ENCODE results near the gene BMP2K. TPM values are rescaled to one million over a fixed set of nuclear protein-coding genes. Genes with fewer than 3 reads are reported as not detected.

Gene BMP2K
- polyA plus RNA-seq, 2 of the 4 experiments (the other 2 are of a cell fraction) = 9.9 to 19.7 TPM

DNA sequence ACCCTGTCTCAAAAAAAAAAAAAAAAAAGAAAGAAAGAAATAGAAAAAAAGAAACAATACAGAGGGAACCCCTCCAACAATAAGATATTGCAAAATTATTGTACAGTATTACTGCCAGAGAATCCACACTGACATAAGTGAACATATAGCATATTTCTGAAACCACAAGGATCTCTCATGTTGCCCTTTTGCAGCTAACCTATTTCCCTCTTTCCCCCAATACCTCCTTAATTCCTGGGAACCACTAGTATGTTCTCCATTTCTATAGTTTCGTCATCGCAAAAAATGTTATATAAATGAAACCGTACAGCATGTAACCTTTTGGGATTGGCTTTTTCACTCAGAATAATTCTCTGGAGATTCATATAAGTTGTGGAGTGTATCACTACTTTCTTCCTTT is 20.0 kb upstream of the BMP2K start:
- Histone ChIP-seq H3K4me1 (no peaks in the 10 kb centered on the region), H3K27ac (no peak overlapping the region), H3K4me3 (no peak overlapping the region), H3K9me3 (no peaks in the 10 kb centered on the region), H3K4me2 (no peak overlapping the region)
- no peak for FAIRE-seq
- TF ChIP-seq FOXS1 (CRISPR knock-in tag; IDR thresholded peaks at IDR 0.05) (no peak), PHF8 (IDR thresholded peaks at IDR 0.05; ENCODE audit: borderline replicate concordance, low read depth) (no peak), CHD2 (IDR thresholded peaks at IDR 0.05; ENCODE audit: low read length, partially characterized antibody) (no peak), SMC3 (IDR thresholded peaks at IDR 0.05) (no peak), EHF (CRISPR knock-in tag; IDR thresholded peaks at IDR 0.05) (no peak)
- 90% methylated on average over 3 of the region's 3 CpGs for WGBS (ENCODE audit: missing lambda C conversion rate)
- no peak for ATAC-seq
- CTCF ChIA-PET = no interaction called here
- DNase-seq (ENCODE audit: low read depth in 1 of 2, low spot score in 1 of 2) = no peak
- POLR2A ChIA-PET = no interaction called here

DNA sequence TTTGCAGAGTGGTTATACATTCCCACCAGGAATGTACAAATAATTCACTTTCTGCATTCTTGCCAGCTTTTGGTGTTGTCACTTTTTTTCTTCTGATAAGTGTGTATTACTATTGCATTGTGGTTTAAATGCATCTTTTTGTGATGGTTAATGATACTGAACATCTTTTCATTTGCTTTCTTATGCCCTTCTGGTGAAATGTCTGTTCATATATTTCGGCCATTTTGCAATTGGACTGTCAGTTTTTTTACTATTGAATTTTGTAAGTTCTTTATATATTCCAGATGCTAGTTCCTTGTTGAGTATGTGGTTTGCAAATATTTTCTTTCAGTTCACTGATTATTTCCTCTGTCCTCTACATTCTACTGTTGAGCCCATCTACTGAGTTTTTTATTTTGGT is 19.4 kb upstream of the BMP2K start:
- H3K27ac ChIP-seq = no peak overlapping the region
- no peak for TF ChIP-seq GATA3 (IDR thresholded peaks at IDR 0.05; ENCODE audit: borderline replicate concordance)
- TF ChIP-seq ZC3H11A (IDR thresholded peaks at IDR 0.05) = no peak
- no peak for TF ChIP-seq FOSB (CRISPR knock-in tag; IDR thresholded peaks at IDR 0.05)
- TF ChIP-seq RNF2 (IDR thresholded peaks at IDR 0.05; ENCODE audit: borderline replicate concordance, low read depth) = no peak
- TF ChIP-seq JUNB (IDR thresholded peaks at IDR 0.05) = no peak
- no peak for TF ChIP-seq NR3C1 (IDR thresholded peaks at IDR 0.05)
- TF ChIP-seq SREBF2 (IDR thresholded peaks at IDR 0.05) = no peak
- TF ChIP-seq FOXS1 (CRISPR knock-in tag; IDR thresholded peaks at IDR 0.05) = no peak
- no peak for TF ChIP-seq HOXB13 (CRISPR knock-in tag; IDR thresholded peaks at IDR 0.05; ENCODE audit: low read depth)
- no peak for TF ChIP-seq RCOR1 (IDR thresholded peaks at IDR 0.05; ENCODE audit: low read depth, low read length)
- TF ChIP-seq, protein P1, sequence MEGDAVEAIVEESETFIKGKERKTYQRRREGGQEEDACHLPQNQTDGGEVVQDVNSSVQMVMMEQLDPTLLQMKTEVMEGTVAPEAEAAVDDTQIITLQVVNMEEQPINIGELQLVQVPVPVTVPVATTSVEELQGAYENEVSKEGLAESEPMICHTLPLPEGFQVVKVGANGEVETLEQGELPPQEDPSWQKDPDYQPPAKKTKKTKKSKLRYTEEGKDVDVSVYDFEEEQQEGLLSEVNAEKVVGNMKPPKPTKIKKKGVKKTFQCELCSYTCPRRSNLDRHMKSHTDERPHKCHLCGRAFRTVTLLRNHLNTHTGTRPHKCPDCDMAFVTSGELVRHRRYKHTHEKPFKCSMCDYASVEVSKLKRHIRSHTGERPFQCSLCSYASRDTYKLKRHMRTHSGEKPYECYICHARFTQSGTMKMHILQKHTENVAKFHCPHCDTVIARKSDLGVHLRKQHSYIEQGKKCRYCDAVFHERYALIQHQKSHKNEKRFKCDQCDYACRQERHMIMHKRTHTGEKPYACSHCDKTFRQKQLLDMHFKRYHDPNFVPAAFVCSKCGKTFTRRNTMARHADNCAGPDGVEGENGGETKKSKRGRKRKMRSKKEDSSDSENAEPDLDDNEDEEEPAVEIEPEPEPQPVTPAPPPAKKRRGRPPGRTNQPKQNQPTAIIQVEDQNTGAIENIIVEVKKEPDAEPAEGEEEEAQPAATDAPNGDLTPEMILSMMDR (IDR thresholded peaks at IDR 0.05) = no peak
- TF ChIP-seq CHD2 (IDR thresholded peaks at IDR 0.05; ENCODE audit: low read length, partially characterized antibody) = no peak
- no peak for TF ChIP-seq POLR2AphosphoS2 (conservative IDR thresholded peaks at IDR 0.05; ENCODE audit: low read length)
- TF ChIP-seq SMC3 (IDR thresholded peaks at IDR 0.05) = no peak
- no peak for TF ChIP-seq RAD21 (conservative IDR thresholded peaks at IDR 0.05 in 1 of 2, IDR thresholded peaks at IDR 0.05 in 1 of 2)
- TF ChIP-seq, protein P2, sequence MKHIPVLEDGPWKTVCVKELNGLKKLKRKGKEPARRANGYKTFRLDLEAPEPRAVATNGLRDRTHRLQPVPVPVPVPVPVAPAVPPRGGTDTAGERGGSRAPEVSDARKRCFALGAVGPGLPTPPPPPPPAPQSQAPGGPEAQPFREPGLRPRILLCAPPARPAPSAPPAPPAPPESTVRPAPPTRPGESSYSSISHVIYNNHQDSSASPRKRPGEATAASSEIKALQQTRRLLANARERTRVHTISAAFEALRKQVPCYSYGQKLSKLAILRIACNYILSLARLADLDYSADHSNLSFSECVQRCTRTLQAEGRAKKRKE (CRISPR knock-in tag; IDR thresholded peaks at IDR 0.05; ENCODE audit: low read depth) = no peak
- TF ChIP-seq, protein P3, sequence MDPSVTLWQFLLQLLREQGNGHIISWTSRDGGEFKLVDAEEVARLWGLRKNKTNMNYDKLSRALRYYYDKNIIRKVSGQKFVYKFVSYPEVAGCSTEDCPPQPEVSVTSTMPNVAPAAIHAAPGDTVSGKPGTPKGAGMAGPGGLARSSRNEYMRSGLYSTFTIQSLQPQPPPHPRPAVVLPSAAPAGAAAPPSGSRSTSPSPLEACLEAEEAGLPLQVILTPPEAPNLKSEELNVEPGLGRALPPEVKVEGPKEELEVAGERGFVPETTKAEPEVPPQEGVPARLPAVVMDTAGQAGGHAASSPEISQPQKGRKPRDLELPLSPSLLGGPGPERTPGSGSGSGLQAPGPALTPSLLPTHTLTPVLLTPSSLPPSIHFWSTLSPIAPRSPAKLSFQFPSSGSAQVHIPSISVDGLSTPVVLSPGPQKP (IDR thresholded peaks at IDR 0.05; ENCODE audit: low read depth, low read length) = no peak
- no peak for TF ChIP-seq RARB (CRISPR knock-in tag; IDR thresholded peaks at IDR 0.05)
- no peak for TF ChIP-seq ZNF302 (CRISPR knock-in tag; IDR thresholded peaks at IDR 0.05)
- no peak for TF ChIP-seq RFX5 (IDR thresholded peaks at IDR 0.05)
- H3K4me2 ChIP-seq = no peak overlapping the region
- 83% methylated on average over 1 of the region's 1 CpG for WGBS (ENCODE audit: missing lambda C conversion rate)
- DNase-seq (ENCODE audit: low read depth in 1 of 2, low spot score in 1 of 2) (no peak), ATAC-seq (no peak), FAIRE-seq (no peak)
- H3K4me1 ChIP-seq = no peaks in the 10 kb centered on the region
- no peaks in the 10 kb centered on the region for H3K9me3 ChIP-seq
- H3K4me3 ChIP-seq = no peak overlapping the region
- CTCF ChIA-PET = no interaction called here
- POLR2A ChIA-PET = interaction anchor here (0.6 kb wide), 1 partner anchor 75 kb away, joined by 4 read pairs; no protein-coding TSS in a partner anchor

Measured in A549 (cell line).